Measurements from ENCODE around the gene FLT3.

FLT3 gene

DNA sequence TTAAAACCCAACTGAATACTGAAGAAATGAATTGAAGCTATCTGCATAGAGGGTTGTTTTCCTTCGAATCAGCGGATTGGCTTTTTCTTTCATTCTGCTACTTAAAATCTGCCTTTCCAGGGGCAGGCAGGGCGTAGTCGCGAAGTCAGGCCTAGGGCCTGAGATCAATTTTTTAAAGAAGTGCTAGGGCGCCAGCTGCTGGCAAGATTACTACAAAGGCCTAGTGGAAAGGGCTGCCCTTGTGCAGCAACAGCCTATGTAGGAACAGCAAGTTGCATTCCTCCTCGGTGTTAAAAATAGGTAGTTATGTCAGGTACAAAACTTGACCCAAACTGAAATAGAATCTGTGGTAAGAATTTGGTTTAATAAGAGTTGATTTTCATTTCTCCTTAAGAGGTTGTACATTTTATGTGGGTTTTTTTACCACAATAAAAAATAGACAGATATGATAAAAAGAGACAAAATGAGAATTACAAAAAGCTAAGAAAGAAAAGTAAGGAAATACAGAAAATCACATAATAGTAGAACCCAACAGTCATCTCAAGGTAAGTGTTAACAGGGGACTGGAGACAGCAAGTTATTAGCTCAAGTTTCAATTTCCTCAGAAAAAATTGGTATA, 102.4 kb downstream of the FLT3 start:
- H3K27ac ChIP-seq (ENCODE audit: extremely low read depth, low read depth, low read length), result no peak overlapping the region
- POLR2A ChIA-PET, result no interaction called here
- H3K36me3 ChIP-seq (ENCODE audit: control insufficient read depth in 2 of 2, insufficient read depth in 1 of 2, low read length in 2 of 2), result no peaks in the 10 kb centered on the region
- H3K4me1 ChIP-seq (ENCODE audit: control insufficient read depth, insufficient read depth, low read length), result no peaks in the 10 kb centered on the region
- H3K4me3 ChIP-seq (ENCODE audit: low read depth, low read length), result no peak overlapping the region
- CTCF ChIA-PET, result interaction anchor here (0.6 to 2.2 kb wide), 9 partner anchors 11 to 1367 kb away, joined by 3 to 13 read pairs (median 4); no protein-coding TSS in a partner anchor
- H3K9me3 ChIP-seq (ENCODE audit: control insufficient read depth, insufficient read depth, low read depth, low read length), result no peaks in the 10 kb centered on the region
- peak; percentile 68 for TF ChIP-seq SCRT2 (tag by site-specific recombination; IDR thresholded peaks at IDR 0.05)
- TF ChIP-seq, protein P1, sequence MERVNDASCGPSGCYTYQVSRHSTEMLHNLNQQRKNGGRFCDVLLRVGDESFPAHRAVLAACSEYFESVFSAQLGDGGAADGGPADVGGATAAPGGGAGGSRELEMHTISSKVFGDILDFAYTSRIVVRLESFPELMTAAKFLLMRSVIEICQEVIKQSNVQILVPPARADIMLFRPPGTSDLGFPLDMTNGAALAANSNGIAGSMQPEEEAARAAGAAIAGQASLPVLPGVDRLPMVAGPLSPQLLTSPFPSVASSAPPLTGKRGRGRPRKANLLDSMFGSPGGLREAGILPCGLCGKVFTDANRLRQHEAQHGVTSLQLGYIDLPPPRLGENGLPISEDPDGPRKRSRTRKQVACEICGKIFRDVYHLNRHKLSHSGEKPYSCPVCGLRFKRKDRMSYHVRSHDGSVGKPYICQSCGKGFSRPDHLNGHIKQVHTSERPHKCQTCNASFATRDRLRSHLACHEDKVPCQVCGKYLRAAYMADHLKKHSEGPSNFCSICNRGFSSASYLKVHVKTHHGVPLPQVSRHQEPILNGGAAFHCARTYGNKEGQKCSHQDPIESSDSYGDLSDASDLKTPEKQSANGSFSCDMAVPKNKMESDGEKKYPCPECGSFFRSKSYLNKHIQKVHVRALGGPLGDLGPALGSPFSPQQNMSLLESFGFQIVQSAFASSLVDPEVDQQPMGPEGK (tag by site-specific recombination; IDR thresholded peaks at IDR 0.05), result no peak
- no peak for TF ChIP-seq ZNF23 (tag by site-specific recombination; IDR thresholded peaks at IDR 0.05; ENCODE audit: borderline replicate concordance)
- no peak for TF ChIP-seq ZNF404 (tag by site-specific recombination; IDR thresholded peaks at IDR 0.05)
- no peak for TF ChIP-seq ZNF596 (tag by site-specific recombination; IDR thresholded peaks at IDR 0.05)
- TF ChIP-seq ZNF664 (tag by site-specific recombination; IDR thresholded peaks at IDR 0.05), result no peak; the same call in 1 of the 2 replicates
- TF ChIP-seq ZNF221 (tag by site-specific recombination; IDR thresholded peaks at IDR 0.05; ENCODE audit: borderline replicate concordance), result no peak
- TF ChIP-seq GFI1B (tag by site-specific recombination; IDR thresholded peaks at IDR 0.05), result no peak
- no peak for TF ChIP-seq ZNF473 (tag by site-specific recombination; IDR thresholded peaks at IDR 0.05)
- no peak for TF ChIP-seq ZNF701 (tag by site-specific recombination; IDR thresholded peaks at IDR 0.05)
- peak; percentile 82 for TF ChIP-seq ZNF654 (tag by site-specific recombination; IDR thresholded peaks at IDR 0.05; ENCODE audit: low read depth)
- peak; percentile 58 for TF ChIP-seq ZNF341 (tag by site-specific recombination; IDR thresholded peaks at IDR 0.05; ENCODE audit: low read depth)
- no peak for TF ChIP-seq ZNF561 (tag by site-specific recombination; IDR thresholded peaks at IDR 0.05; ENCODE audit: borderline replicate concordance)
- no peak for TF ChIP-seq TCF7L2 (IDR thresholded peaks at IDR 0.05; ENCODE audit: borderline replicate concordance, low read depth, low read length)
- TF ChIP-seq, protein P2, sequence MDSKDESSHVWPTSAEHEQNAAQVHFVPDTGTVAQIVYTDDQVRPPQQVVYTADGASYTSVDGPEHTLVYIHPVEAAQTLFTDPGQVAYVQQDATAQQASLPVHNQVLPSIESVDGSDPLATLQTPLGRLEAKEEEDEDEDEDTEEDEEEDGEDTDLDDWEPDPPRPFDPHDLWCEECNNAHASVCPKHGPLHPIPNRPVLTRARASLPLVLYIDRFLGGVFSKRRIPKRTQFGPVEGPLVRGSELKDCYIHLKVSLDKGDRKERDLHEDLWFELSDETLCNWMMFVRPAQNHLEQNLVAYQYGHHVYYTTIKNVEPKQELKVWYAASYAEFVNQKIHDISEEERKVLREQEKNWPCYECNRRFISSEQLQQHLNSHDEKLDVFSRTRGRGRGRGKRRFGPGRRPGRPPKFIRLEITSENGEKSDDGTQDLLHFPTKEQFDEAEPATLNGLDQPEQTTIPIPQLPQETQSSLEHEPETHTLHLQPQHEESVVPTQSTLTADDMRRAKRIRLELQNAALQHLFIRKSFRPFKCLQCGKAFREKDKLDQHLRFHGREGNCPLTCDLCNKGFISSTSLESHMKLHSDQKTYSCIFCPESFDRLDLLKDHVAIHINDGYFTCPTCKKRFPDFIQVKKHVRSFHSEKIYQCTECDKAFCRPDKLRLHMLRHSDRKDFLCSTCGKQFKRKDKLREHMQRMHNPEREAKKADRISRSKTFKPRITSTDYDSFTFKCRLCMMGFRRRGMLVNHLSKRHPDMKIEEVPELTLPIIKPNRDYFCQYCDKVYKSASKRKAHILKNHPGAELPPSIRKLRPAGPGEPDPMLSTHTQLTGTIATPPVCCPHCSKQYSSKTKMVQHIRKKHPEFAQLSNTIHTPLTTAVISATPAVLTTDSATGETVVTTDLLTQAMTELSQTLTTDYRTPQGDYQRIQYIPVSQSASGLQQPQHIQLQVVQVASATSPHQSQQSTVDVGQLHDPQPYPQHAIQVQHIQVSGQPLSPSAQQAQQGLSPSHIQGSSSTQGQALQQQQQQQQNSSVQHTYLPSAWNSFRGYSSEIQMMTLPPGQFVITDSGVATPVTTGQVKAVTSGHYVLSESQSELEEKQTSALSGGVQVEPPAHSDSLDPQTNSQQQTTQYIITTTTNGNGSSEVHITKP (tag by site-specific recombination; IDR thresholded peaks at IDR 0.05), result peak; percentile 74
- no peak for TF ChIP-seq ZNF48 (tag by site-specific recombination; IDR thresholded peaks at IDR 0.05)
- no peak for TF ChIP-seq ZNF10 (tag by site-specific recombination; IDR thresholded peaks at IDR 0.05)
- TF ChIP-seq ZBTB8A (tag by site-specific recombination; IDR thresholded peaks at IDR 0.05), result no peak
- TF ChIP-seq, protein P3, sequence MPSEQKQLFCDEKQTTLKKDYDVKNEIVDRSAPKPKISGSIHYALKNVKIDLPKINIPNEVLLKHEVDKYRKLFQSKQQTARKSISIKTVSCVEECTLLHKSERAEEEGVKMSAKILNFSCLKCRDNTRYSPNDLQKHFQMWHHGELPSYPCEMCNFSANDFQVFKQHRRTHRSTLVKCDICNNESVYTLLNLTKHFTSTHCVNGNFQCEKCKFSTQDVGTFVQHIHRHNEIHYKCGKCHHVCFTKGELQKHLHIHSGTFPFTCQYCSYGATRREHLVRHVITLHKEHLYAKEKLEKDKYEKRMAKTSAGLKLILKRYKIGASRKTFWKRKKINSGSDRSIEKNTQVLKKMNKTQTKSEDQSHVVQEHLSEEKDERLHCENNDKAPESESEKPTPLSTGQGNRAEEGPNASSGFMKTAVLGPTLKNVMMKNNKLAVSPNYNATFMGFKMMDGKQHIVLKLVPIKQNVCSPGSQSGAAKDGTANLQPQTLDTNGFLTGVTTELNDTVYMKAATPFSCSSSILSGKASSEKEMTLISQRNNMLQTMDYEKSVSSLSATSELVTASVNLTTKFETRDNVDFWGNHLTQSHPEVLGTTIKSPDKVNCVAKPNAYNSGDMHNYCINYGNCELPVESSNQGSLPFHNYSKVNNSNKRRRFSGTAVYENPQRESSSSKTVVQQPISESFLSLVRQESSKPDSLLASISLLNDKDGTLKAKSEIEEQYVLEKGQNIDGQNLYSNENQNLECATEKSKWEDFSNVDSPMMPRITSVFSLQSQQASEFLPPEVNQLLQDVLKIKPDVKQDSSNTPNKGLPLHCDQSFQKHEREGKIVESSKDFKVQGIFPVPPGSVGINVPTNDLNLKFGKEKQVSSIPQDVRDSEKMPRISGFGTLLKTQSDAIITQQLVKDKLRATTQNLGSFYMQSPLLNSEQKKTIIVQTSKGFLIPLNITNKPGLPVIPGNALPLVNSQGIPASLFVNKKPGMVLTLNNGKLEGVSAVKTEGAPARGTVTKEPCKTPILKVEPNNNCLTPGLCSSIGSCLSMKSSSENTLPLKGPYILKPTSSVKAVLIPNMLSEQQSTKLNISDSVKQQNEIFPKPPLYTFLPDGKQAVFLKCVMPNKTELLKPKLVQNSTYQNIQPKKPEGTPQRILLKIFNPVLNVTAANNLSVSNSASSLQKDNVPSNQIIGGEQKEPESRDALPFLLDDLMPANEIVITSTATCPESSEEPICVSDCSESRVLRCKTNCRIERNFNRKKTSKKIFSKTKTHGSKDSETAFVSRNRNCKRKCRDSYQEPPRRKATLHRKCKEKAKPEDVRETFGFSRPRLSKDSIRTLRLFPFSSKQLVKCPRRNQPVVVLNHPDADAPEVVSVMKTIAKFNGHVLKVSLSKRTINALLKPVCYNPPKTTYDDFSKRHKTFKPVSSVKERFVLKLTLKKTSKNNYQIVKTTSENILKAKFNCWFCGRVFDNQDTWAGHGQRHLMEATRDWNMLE (tag by site-specific recombination; conservative IDR thresholded peaks at IDR 0.05; ENCODE audit: low read depth), result no peak
- TF ChIP-seq, protein P4, sequence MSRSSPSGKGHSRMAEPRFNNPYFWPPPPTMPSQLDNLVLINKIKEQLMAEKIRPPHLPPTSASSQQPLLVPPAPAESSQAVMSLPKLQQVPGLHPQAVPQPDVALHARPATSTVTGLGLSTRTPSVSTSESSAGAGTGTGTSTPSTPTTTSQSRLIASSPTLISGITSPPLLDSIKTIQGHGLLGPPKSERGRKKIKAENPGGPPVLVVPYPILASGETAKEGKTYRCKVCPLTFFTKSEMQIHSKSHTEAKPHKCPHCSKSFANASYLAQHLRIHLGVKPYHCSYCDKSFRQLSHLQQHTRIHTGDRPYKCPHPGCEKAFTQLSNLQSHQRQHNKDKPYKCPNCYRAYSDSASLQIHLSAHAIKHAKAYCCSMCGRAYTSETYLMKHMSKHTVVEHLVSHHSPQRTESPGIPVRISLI (tag by site-specific recombination; IDR thresholded peaks at IDR 0.05), result no peak
- TF ChIP-seq ZFP41 (tag by site-specific recombination; IDR thresholded peaks at IDR 0.05; ENCODE audit: borderline replicate concordance), result no peak
- no peak for TF ChIP-seq ZNF155 (tag by site-specific recombination; IDR thresholded peaks at IDR 0.05)
- TF ChIP-seq, protein P5, sequence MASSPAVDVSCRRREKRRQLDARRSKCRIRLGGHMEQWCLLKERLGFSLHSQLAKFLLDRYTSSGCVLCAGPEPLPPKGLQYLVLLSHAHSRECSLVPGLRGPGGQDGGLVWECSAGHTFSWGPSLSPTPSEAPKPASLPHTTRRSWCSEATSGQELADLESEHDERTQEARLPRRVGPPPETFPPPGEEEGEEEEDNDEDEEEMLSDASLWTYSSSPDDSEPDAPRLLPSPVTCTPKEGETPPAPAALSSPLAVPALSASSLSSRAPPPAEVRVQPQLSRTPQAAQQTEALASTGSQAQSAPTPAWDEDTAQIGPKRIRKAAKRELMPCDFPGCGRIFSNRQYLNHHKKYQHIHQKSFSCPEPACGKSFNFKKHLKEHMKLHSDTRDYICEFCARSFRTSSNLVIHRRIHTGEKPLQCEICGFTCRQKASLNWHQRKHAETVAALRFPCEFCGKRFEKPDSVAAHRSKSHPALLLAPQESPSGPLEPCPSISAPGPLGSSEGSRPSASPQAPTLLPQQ (tag by site-specific recombination; IDR thresholded peaks at IDR 0.05), result no peak
- TF ChIP-seq SP3 (tag by site-specific recombination; IDR thresholded peaks at IDR 0.05), result no peak
- no peak for TF ChIP-seq ZNF624 (tag by site-specific recombination; IDR thresholded peaks at IDR 0.05)
